NCI-H774 (cell line): ENCODE results near the gene USP6.
A peak's percentile ranks its signal among the peaks of the same experiment; 100 is the strongest.
"Not testable (repeated sequence)": the region's sequence is repeated elsewhere in the genome, so short reads cannot be mapped to it uniquely, and the experiment has no call there.

Source experiments
- DNase-seq: peaks from one replicate; lab custom pipeline; 2025; lab: John Stamatoyannopoulos, UW

Gene USP6

DNA sequence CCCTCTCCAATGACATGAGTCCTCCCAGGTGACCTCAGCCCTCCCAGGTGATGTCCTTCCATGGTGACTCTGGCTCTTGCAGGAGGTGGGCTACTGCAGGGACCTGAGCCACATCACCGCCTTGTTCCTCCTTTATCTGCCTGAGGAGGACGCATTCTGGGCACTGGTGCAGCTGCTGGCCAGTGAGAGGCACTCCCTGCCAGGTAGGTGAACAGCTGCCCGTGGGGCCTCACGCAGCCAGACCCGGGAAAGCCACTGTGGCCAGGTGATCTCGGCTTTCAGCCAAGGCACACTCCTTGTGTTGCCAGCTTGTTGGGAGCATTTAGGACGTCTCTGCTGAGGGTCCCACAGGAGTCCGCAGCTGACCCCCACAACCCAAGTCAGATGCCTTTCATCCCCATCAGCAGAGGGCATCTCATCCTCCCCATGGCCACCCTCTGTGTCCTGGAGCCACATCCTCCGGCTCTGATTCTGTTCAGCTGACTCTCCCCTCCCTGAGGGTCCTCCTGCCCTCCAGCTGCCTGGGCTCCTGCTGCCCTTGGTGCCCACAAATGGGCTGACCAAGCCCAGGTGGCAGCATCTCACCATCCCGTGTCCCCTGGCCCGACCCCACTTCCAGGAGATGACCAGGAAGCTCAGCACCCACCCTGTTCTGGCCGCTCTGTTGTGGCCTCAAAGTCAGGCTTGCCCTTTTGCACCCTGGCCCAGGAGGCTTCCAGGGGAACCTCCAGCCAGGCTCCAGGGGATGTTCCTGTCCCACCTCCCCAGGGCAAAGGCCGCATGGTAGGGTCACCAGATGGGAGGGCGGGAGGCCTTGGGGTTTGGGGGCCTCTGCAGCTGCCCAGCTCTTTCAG lies 20.1 kb downstream of the USP6 start:
- no peak for DNase-seq

DNA sequence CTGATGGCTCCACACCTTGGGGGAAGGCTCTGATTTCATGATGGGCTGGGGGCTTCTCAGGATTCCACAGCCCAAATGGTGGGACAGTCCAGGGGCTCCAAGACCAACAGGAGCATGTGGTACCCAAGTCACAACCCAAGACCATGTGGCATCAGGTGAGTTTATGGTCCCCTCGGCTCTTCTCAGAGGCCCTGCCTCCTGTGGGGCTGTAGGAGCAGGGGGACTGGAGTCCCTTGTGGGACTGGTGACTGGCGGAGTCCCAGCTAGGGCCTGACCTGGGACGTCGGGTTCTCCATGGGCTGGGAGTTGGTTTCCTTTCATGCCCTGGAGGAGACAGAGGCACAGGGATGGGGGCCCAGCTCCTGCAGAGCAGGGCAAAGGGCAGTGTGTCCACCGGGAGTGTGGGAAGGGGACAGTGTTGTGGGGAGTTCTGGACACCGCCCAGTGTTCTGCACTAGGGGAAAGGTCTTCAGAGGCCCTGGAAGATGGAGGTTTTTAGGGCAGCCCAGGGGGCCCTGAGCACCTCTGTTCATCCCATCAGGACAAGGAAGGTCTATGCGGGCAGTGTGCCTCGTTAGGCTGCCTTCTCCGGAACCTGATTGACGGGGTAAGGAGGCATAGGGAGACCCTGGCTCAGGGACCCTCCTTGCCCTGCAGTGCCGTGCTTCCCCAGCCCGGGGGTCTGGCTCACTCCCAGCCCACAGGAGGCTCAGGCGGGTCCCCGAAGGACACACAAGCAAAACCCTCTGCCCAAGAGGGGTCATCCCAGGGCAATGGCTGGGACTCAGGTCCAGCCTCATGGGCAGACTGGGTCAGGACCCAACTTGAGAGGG lies 21.0 kb downstream of the USP6 start:
- not testable (repeated sequence) for DNase-seq

DNA sequence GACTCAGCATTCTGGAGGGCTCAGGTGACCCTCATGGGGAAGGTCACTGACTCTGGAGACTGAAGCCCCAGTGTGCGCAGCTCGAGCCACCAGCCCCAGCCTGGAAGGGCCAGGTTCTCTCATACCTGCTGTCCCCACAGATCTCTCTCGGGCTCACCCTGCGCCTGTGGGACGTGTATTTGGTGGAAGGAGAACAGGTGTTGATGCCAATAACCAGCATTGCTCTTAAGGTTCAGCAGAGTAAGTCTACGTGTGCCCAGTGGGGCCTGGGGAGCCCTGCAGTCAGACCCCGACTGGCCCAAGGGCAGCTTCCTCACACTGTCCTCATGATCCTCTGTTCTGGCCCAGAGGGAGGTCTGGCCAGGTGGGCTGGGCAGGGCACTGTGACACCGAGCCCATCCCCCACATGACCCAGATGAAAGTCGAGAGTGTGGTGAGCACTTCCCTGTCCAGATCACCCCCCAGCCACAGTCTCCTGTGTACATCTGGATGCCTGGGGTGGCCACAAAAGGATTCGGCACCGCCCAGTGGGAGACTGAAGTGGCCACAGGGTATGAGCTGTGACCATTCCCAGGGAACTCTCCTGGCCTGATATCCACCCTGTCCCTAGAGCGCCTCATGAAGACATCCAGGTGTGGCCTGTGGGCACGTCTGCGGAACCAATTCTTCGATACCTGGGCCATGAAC lies 21.8 kb downstream of the USP6 start:
- not testable (repeated sequence) for DNase-seq

DNA sequence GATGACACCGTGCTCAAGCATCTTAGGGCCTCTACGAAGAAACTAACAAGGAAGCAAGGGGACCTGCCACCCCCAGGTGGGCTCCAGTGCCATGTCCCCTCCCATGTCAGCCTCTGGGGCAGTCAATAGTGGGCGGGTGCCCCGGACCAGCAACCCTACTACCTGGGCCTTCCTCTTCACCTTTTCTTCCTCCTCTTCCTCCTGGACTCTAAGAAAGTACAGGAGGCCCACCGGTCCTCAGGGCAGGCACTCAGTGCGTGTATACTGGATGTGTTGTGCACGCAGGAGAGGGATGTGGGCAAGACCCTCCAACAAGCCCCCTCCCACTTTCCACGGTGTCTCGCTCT lies 22.3 kb downstream of the USP6 start:
- not testable (repeated sequence) for DNase-seq

DNA sequence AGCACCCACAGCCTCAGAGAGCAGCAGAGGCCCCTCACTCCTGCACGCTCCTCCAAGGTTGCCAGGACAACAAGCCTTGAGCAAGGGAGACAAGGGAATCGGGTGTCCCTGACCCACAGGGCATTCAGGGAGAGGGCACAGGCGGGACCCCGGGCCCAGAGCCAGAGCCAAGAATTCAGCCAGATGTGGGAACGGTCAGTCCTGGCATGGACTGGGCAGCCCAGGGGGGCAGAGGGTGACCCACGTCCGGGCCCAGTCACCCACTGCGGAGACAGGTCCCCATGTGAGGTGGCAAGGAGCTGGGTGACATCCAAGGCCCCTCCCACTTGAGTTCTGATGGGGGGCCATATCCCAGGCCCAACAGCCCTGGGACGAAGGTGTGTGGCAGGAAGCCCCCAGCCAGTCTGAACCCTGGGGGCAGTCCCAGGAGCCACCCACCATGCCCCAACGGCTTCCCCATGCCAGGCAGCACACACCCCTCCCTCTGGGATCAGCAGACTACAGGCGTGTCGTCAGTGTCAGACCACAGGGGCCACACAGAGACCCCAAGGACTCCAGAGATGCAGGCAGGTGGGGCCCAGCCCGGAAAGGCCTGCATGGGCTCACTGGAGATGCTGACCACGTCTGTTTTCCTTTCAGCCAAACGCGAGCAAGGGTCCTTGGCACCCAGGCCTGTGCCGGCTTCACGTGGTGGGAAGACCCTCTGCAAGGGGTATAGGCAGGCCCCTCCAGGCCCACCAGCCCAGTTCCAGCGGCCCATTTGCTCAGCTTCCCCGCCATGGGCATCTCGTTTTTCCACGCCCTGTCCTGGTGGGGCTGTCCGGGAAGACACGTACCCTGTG lies 23.0 kb downstream of the USP6 start:
- DNase-seq, result no peak

DNA sequence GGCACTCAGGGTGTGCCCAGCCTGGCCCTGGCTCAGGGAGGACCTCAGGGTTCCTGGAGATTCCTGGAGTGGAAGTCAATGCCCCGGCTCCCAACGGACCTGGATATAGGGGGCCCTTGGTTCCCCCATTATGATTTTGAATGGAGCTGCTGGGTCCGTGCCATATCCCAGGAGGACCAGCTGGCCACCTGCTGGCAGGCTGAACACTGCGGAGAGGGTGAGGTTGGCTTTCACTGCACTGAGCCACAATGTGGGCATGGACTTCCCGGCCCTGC lies 23.6 kb downstream of the USP6 start:
- DNase-seq, result no peak

DNA sequence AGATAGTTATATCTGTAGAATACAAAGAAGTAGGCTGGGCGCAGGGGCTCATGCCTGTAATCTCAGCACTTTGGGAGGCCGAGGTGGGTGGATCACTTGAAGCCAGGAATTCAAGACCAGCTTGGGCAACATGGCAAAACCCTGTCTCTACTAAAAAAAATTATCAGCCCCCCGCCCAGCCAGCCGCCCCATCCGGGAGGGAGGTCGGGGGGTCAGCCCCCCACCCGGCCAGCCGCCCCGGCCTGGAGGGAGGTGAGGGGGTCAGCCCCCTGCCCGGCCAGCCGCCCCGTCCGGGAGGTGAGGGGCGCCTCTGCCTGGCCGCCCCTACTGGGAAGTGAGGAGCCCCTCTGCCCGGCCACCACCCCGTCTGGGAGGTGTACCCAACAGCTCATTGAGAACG lies 27.0 kb downstream of the USP6 start:
- not testable (repeated sequence) for DNase-seq

DNA sequence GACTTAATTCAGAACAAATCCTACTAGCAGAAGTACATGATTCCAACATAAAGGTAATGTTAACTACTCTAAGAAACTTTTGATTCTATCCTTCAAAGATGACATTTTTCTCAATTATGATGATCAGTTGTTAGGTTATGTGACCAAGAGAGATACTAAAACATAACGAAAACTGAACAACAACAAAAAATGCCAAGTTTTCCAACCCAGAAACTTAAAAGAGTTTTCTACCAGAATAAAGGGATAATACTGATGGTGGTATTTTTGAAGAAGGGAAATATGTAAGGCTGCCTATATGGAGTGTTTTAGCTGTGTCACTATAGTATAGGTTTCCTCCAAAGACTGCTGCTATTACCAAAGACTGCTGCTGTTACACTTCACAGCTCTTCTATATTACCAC lies 30.3 kb downstream of the USP6 start:
- not testable (repeated sequence) for DNase-seq

DNA sequence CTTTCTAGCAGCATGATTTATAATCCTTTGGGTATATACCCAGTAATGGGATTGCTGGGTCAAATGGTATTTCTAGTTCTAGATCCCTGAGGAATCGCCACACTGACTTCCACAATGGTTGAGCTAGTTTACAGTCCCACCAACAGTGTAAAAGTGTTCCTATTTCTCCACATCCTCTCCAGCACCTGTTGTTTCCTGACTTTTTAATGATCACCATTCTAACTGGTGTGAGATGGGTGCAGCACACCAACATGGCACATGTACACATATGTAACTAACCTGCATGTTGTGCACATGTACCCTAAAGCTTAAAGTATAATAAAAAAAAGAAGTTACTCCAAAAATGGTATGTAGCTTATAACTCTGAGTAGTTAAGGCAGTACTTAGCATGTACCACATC lies 44.9 kb downstream of the USP6 start:
- not testable (repeated sequence) for DNase-seq

DNA sequence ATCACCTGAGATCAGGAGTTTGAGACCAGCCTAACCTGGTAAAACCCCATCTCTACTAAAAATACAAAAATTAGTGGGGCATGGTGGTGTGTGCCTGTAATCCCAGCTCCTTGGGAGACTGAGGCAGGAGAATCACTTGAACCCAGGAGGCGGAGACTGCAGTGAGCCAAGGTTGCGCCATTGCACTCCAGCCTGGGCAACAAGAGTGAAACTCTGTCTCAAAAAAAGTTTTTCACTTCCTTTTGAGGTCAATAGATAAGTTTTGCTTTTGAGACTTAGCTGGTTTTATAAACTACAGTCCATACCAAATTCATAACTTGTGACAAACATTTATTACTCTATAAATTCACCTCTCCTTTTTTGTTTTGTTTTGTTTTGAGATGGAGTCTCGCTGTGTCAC lies 46.0 kb downstream of the USP6 start:
- not testable (repeated sequence) for DNase-seq

DNA sequence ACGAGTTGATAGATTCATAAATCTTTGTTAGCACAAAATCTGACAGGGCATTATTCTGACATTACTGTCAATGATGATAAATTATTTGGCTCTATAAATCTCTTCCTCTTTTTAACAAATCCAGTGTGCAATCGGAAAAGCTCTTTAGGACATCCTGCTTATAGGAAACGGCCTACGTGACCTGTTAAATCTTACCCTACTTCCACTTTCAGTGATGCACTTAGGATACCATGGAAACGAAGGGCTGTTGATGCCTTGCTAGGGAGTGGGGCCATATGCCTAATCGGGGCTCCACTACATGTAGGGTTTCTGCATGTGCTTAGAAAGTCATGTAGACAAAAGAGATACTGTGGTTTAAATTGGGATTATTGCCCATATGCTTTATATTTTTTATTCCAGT lies 48.6 kb downstream of the USP6 start:
- DNase-seq, result no peak

DNA sequence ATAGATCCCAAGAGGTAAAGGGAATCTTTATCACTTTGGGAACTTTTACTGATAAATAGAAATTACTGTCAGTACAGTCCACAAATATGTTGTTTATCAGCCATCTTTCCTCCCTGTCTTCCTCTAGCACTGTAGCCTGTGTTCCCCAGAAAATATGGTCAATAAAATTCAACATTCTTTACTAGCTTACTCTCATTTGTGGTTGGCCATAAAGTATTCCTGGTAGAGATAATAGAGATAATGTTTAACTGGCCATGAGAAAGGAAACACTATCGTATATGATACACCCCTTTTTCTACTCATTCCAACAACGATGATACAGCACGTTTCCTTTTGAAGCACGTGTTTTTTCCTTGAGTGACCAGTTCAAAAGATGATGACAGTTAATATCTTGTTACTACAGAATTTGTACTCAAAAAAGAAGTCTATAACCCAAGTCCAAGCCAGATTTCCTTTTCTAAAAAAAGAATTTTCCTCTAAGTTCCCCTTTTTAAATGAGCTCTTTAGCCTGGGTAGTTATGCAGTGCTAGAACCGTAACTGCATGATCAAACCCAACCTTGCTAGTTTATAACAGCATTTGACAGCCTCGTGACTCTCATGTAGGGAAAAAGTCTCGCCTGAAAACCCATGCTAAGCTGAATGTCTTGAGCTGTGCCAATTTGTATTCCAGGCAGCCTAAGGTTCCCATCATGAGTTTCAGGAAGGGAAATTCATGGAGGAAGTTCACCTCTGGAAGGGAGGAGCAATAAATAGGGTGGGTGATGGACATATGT lies 50.1 kb downstream of the USP6 start:
- not testable (repeated sequence) for DNase-seq

DNA sequence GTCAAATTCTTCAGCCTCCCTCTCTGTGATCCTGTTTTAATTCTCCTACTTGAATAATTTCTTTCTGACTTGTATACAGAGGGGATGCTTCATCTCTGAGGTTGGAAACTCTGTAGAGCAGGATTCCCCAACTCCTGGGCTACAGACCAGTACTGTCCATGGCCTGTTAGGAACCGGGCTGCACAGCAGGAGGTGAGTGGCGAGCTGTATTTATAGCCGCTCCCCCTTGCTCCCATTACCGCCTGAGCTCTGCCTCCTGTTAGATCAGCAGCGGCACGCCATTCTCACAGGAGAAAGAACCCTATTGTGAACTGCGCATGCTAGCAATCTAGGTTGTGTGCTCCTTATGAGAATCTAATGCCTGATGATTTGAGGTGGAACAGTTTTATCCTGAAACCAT lies 59.2 kb downstream of the USP6 start:
- not testable (repeated sequence) for DNase-seq

DNA sequence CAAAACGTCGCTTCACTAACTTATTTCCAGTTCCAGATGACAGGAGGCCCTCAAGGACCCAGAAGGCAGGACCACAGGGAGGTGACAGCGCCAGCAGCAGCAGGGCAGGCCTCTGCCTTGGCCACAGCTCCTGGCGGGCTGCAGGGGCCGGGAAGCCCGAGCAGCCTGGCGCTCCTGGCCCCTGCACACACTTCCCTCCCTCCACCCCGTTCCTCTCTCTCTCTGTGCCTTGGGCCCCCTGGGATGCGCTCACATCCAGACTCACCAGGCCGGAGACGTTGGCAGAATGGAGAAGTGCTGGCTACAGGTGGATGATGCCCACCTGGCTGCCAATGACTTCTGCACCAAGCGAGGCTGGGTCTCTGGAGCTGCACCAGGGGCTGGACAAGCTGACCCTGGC lies 63.2 kb downstream of the USP6 start:
- DNase-seq, result no peak

DNA sequence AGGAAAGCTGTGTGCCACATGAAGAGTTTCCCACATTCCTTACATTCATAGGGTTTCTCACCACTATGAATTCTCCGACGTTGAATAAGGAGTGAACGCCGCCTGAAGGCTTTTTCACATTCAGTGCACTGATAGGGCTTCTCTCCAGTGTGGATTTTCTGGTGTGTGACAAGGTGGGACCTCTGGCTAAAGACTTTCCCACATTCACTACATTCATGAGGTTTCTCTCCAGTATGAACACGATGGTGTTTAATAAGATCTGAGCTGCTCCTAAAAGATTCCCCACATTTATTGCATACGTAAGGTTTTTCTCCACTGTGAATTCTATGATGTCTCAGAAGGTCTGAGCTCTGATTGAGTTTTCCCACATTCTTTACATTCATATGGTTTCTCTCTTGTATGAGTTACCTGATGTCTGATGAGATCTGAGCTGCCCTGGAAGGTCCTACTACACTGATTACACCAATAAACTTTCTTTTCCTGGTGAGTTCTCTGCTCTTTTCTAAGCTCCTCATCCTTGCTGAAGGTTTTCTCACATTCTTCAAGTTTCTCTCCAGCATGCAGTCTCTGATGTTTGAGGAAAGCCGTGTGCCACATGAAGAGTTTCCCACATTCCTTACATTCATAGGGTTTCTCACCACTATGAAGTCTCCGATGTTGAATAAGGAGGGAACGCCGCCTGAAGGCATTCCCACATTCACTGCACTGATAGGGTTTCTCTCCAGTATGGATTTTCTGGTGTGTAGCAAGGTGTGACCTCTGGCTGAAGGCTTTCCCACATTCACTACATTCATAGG lies 65.9 kb downstream of the USP6 start:
- DNase-seq, result no peak

DNA sequence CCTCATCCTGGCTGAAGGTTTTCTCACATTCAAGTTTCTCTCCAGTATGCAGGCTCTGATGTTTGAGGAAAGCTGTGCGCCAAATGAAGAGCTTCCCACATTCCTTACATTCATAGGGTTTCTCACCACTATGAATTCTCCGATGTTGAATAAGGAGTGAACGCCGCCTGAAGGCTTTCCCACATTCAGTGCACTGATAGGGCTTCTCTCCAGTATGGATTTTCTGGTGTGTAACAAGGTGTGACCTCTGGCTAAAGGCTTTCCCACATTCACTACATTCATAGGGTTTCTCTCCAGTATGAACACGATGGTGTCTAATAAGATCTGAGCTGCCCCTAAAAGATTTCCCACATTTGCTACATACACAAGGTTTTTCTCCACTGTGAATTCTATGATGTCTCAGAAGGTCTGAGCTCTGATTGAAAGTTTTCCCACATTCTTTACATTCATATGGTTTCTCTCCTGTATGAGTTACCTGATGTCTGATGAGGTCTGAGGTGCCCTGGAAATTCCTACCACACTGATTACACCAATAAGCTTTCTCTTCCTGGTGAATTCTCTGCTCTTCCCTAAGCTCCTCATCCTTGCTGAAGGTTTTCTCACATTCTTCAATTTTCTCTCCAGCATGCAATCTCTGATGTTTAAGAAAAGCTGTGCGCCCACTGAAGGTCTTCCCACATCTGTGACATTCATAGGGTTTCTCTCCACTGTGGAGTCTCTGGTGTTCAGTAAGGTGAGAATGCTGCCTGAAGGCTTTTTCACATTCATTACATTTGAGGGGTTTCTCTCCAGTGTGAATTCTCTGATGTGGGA lies 67.0 kb downstream of the USP6 start:
- DNase-seq, result no peak

DNA sequence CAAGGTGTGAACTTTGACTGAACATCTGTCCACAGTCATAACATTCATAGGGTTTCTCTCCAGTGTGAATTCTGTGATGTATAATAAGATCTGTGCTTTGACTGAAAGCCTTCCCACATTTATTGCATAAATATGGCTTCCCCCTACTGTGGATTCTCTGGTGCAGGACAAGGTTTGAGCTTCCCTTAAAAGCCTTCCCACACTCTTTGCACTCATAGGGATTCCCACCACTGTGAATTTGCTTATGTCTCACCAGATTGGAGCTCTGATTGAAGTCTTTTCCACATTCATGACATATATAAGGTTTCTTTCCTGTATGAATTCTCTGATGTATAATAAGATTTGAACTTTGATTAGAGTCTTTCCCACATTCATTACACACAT lies 67.6 kb downstream of the USP6 start:
- DNase-seq, result no peak

DNA sequence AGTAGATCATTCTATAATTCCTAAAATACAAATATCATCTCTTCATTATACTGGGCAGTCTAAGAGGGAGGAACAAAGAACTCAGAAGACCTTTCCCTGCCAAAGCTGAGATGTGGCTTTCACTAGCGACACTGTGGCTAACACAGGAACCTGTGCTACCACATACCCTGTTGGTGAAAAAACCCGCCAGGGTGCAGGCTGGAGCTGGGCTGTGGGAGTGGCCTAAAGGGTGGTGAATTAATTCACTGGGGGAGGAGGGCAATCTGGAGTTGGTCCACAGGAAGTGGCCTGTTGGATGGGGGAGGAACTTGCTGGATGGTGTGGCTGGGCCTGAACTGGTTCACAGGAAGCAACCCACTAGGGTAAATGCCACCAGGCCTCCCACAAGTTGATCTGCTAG lies 68.5 kb downstream of the USP6 start:
- no peak for DNase-seq

DNA sequence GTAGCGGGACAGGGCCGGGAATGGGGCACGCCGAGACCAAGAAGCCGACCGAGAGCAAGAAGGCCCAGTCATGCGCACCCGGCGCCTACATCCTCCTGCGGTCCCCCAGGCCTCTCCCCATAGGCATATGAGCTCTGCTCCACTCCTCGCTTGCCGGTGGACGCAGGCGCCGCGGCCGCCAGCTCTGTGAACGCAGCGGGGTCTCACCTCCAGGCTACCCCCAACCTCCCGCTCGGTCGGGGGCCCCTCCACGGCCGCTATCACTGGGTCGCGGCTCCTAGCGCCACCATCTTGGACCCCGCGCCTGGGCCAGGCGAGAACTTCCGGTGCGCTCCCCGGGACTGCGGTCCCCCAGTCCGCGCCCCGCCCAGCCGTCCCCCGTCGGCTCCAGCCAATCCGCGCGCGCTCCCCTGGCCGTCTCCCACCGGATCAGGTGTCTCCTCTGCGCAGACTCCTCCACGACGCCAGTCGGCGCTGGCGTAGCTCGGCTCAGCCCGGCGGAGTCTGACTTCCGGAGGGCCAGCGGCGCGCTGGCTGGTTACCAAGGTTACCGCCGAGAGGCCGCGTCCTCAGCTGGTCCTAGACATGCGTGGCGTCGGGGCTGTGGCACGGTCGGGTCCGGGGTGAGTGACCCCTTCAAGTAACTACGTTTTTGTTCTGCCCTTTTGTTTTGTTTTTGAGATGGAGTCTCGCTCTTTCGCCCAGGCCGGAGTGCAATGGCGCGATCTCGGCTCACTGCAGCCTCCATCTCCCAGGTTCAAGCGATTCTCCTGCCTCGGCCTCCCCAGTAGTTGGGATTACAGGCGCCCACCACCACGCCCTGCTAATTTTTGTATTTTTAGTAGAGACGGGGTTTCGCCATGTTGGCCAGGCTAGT lies 75.9 kb downstream of the USP6 start, which contains the start of gene ZNF594:
ZNF594 (minus strand) TSS at position 328 of the 877 bp plus-strand sequence. CDS start 7,612 bp downstream, outside the sequence.
- DNase-seq, result peak; percentile 84
